ENCODE measurements around the gene GRIA3. TPM values are rescaled to one million over a fixed set of nuclear protein-coding genes. Genes with fewer than 3 reads are reported as not detected.

GRIA3 gene
- total RNA-seq, 1 donor from 2014 or later, result 1.4 TPM

- peaks cover 13% of the 10 kb centered on the region for H3K9me3 Mint-ChIP-seq
- no peak for TF ChIP-seq CTCF (conservative IDR thresholded peaks at IDR 0.05)
- H3K27me3 Mint-ChIP-seq (ENCODE audit: low read depth), result no peaks in the 10 kb centered on the region
- no peak for DNase-seq (ENCODE audit: low read depth, low spot score)
- no peak overlapping the region for H3K4me3 Mint-ChIP-seq
- H3K36me3 Mint-ChIP-seq (ENCODE audit: low read depth), result no peaks in the 10 kb centered on the region
- no peak overlapping the region for H3K27ac Mint-ChIP-seq (ENCODE audit: unreplicated experiment)
- H3K4me1 Mint-ChIP-seq, result no peaks in the 10 kb centered on the region
These were observed 138.5 kb downstream of the GRIA3 start for GRCh38 chrX:123322536-123322935.

- H3K4me3 Mint-ChIP-seq, result no peak overlapping the region
- TF ChIP-seq CTCF (conservative IDR thresholded peaks at IDR 0.05), result no peak
- no peak overlapping the region for H3K27ac Mint-ChIP-seq (ENCODE audit: unreplicated experiment)
- no peaks in the 10 kb centered on the region for H3K27me3 Mint-ChIP-seq (ENCODE audit: low read depth)
- DNase-seq (ENCODE audit: low read depth, low spot score), result no peak
- peaks cover 8% of the 10 kb centered on the region for H3K9me3 Mint-ChIP-seq
- H3K36me3 Mint-ChIP-seq (ENCODE audit: low read depth), result no peaks in the 10 kb centered on the region
- H3K4me1 Mint-ChIP-seq, result no peaks in the 10 kb centered on the region
These were observed 140.5 kb downstream of the GRIA3 start for GRCh38 chrX:123324625-123325024.

GRCh38 chrX:123330229-123330942 is 146.3 kb downstream of the GRIA3 start:
- H3K27me3 Mint-ChIP-seq (ENCODE audit: low read depth), result no peaks in the 10 kb centered on the region
- H3K9me3 Mint-ChIP-seq, result peaks cover 3% of the 10 kb centered on the region
- H3K36me3 Mint-ChIP-seq (ENCODE audit: low read depth), result no peaks in the 10 kb centered on the region
- H3K4me3 Mint-ChIP-seq, result no peak overlapping the region
- no peak for DNase-seq (ENCODE audit: low read depth, low spot score)
- no peak overlapping the region for H3K27ac Mint-ChIP-seq (ENCODE audit: unreplicated experiment)
- no peaks in the 10 kb centered on the region for H3K4me1 Mint-ChIP-seq
- TF ChIP-seq CTCF (conservative IDR thresholded peaks at IDR 0.05), result no peak

GRCh38 chrX:123331349-123331748 is 147.3 kb downstream of the GRIA3 start:
- TF ChIP-seq CTCF (conservative IDR thresholded peaks at IDR 0.05), result no peak
- Mint-ChIP-seq H3K4me1 (no peaks in the 10 kb centered on the region), H3K9me3 (peaks cover 3% of the 10 kb centered on the region), H3K36me3 (ENCODE audit: low read depth) (no peaks in the 10 kb centered on the region), H3K27ac (ENCODE audit: unreplicated experiment) (no peak overlapping the region), H3K4me3 (no peak overlapping the region), H3K27me3 (ENCODE audit: low read depth) (no peaks in the 10 kb centered on the region)
- DNase-seq (ENCODE audit: low read depth, low spot score), result no peak

- no peak for DNase-seq (ENCODE audit: low read depth, low spot score)
- H3K27ac Mint-ChIP-seq (ENCODE audit: unreplicated experiment), result no peak overlapping the region
- TF ChIP-seq CTCF (conservative IDR thresholded peaks at IDR 0.05), result no peak
- H3K4me1 Mint-ChIP-seq, result no peaks in the 10 kb centered on the region
- no peaks in the 10 kb centered on the region for H3K27me3 Mint-ChIP-seq (ENCODE audit: low read depth)
- no peaks in the 10 kb centered on the region for H3K36me3 Mint-ChIP-seq (ENCODE audit: low read depth)
- peaks cover 3% of the 10 kb centered on the region for H3K9me3 Mint-ChIP-seq
- H3K4me3 Mint-ChIP-seq, result no peak overlapping the region
These were observed 147.8 kb downstream of the GRIA3 start for GRCh38 chrX:123331859-123332258.

All from neural crest cell (in vitro differentiated cells).